H1 (cell line): ENCODE measurements around the gene HS6ST2. TPM values are rescaled to one million over a fixed set of nuclear protein-coding genes. Genes with fewer than 3 reads are reported as not detected.

Source experiments
- CTCF ChIA-PET: fragments of 300-600 bp; sonication (Branson Sonifier 250); formaldehyde crosslinking; loops from one replicate; lab custom pipeline; 2021; ENCODE audit not compliant: partially characterized antibody; lab: Charles Lee
- POLR2A ChIA-PET: fragments of 300-600 bp; sonication (Branson Sonifier 250); formaldehyde crosslinking; loops from one replicate; lab custom pipeline; 2021; ENCODE audit warnings: inconsistent platforms; ENCODE audit not compliant: partially characterized antibody; lab: Charles Lee
- DNase-seq, 2 experiments: peaks; one replicate each; pipeline versions ENCODE4 v3.0.0 to v3.0.0-alpha.2; 2010 to 2022; ENCODE audit warnings: low spot score in 2 of 2, low read depth in 1 of 2, mixed read lengths in 1 of 2
- FAIRE-seq: peaks from 2 replicates; lab custom pipeline; 2011; peaks lifted over from hg19 to GRCh38; lab: Jason Lieb, UNC
- H2AFZ ChIP-seq: 2 replicates; pipeline ENCODE4 v1.8.1; 2012; ENCODE audit warnings: low read length, inconsistent platforms
- H2AK5ac ChIP-seq: 2 replicates; pipeline ENCODE4 v1.6.1; 2013; ENCODE audit warnings: low read depth, low read length
- H2BK120ac ChIP-seq: replicated peaks from 2 replicates; pipeline ENCODE3; 2013; ENCODE audit warnings: low read depth, low read length, inconsistent platforms
- H2BK12ac ChIP-seq: 2 replicates; pipeline ENCODE4 v1.6.1; 2013; ENCODE audit warnings: low read depth, low read length
- H2BK15ac ChIP-seq: 2 replicates; pipeline ENCODE4 v1.6.1; 2013; ENCODE audit warnings: low read length
- H2BK20ac ChIP-seq: 2 replicates; pipeline ENCODE4 v1.6.1; 2013; ENCODE audit warnings: low read length
- H2BK5ac ChIP-seq: 2 replicates; pipeline ENCODE4 v1.6.1; 2013; ENCODE audit warnings: low read depth, low read length
- H3K14ac ChIP-seq: 2 replicates; pipeline ENCODE4 v1.6.1; 2013; ENCODE audit warnings: inconsistent platforms; ENCODE audit not compliant: insufficient read length
- H3K18ac ChIP-seq: 2 replicates; pipeline ENCODE4 v1.6.1; 2013; ENCODE audit warnings: low read length; ENCODE audit errors: extremely low read depth
- H3K23ac ChIP-seq: 2 replicates; pipeline ENCODE4 v1.6.1; 2013; ENCODE audit warnings: inconsistent platforms; ENCODE audit not compliant: insufficient read length
- H3K23me2 ChIP-seq: 2 replicates; pipeline ENCODE4 v1.6.1; 2013; ENCODE audit warnings: low read depth, low read length
- H3K27ac ChIP-seq: 2 replicates; pipeline ENCODE4 v1.6.1; 2011; ENCODE audit warnings: low read depth, low read length, inconsistent platforms
- H3K27me3 ChIP-seq, 4 experiments: replicated peaks in 1 of 4; 1 replicate in 1 of 4; 2 replicates in 3 of 4; pipeline versions ENCODE4 v1.6.1 to v1.8.1; 2011 to 2013; ENCODE audit warnings: low read length in 3 of 4, mild to moderate bottlenecking in 3 of 4, inconsistent platforms in 2 of 4, mixed read lengths in 2 of 4, moderate library complexity in 1 of 4; ENCODE audit not compliant: control insufficient read depth in 3 of 4, insufficient read depth in 3 of 4; ENCODE audit errors: extremely low read depth in 1 of 4
- H3K36me3 ChIP-seq, 4 experiments: 2 replicates each; pipeline versions ENCODE4 v1.6.1 to v1.8.1; 2011 to 2013; ENCODE audit warnings: mild to moderate bottlenecking in 4 of 4, low read length in 3 of 4, moderate library complexity in 2 of 4, control low read depth in 1 of 4, inconsistent platforms in 1 of 4; ENCODE audit not compliant: insufficient read depth in 4 of 4, control insufficient read depth in 2 of 4
- H3K4ac ChIP-seq: replicated peaks from 2 replicates; pipeline ENCODE3; 2013; ENCODE audit warnings: low read length, low read depth, mixed read lengths, inconsistent platforms; ENCODE audit not compliant: insufficient read length
- H3K4me1 ChIP-seq, 4 experiments: replicated peaks in 1 of 4; 1 replicate in 1 of 4; 2 replicates in 3 of 4; pipeline versions ENCODE4 v1.6.1 to v1.8.1; 2011 to 2013; ENCODE audit warnings: low read length in 3 of 4, inconsistent platforms in 2 of 4, mixed read lengths in 1 of 4; ENCODE audit not compliant: insufficient read depth in 4 of 4, control insufficient read depth in 3 of 4
- H3K4me2 ChIP-seq, 2 experiments: 2 replicates each; pipeline versions ENCODE4 v1.6.1 to v1.8.1; 2011 to 2013; ENCODE audit warnings: low read depth in 2 of 2, low read length in 2 of 2, control low read depth in 1 of 2, inconsistent platforms in 1 of 2, mild to moderate bottlenecking in 1 of 2; ENCODE audit not compliant: insufficient read depth in 1 of 2
- H3K4me3 ChIP-seq, 4 experiments: fragments of 200-600, 300-600 bp in 1 of 4; sonication (generic), shearing (Covaris generic), sonication (Bioruptor Twin) in 1 of 4; 2 replicates each; pipeline versions ENCODE4 v1.5.1 to v1.8.1; 2011 to 2016; ENCODE audit warnings: low read length in 4 of 4, low read depth in 3 of 4, control low read depth in 2 of 4, inconsistent platforms in 2 of 4, mild to moderate bottlenecking in 2 of 4, mixed read lengths in 1 of 4, moderate library complexity in 1 of 4; ENCODE audit not compliant: insufficient read depth in 2 of 4; ENCODE audit errors: extremely low read depth in 1 of 4
- H3K56ac ChIP-seq: replicated peaks from 2 replicates; pipeline ENCODE3; 2013; ENCODE audit warnings: low read depth, mild to moderate bottlenecking, mixed read lengths, low read length, inconsistent platforms; ENCODE audit not compliant: insufficient read length
- H3K79me1 ChIP-seq: 2 replicates; pipeline ENCODE4 v1.6.1; 2013; ENCODE audit warnings: low read depth, low read length, control low read depth
- H3K79me2 ChIP-seq, 2 experiments: 2 replicates each; pipeline versions ENCODE4 v1.6.1 to v1.8.1; 2012 to 2013; ENCODE audit warnings: low read length in 2 of 2, mild to moderate bottlenecking in 2 of 2, inconsistent platforms in 1 of 2; ENCODE audit not compliant: insufficient read depth in 2 of 2, control insufficient read depth in 1 of 2
- H3K9ac ChIP-seq, 4 experiments: replicated peaks in 1 of 4; 1 replicate in 1 of 4; 2 replicates in 3 of 4; pipeline versions ENCODE4 v1.6.1 to v1.8.1; 2011 to 2013; ENCODE audit warnings: low read depth in 3 of 4, low read length in 3 of 4, control low read depth in 2 of 4, mild to moderate bottlenecking in 2 of 4, moderate library complexity in 2 of 4, inconsistent platforms in 1 of 4; ENCODE audit errors: extremely low read depth in 1 of 4
- H3K9me3 ChIP-seq, 2 experiments: 2 replicates each; pipeline versions ENCODE4 v1.6.1 to v1.8.1; 2012 to 2013; ENCODE audit warnings: mild to moderate bottlenecking in 2 of 2, moderate library complexity in 2 of 2, control low read depth in 1 of 2, inconsistent platforms in 1 of 2, low read depth in 1 of 2, low read length in 1 of 2, mixed read lengths in 1 of 2; ENCODE audit not compliant: insufficient read depth in 2 of 2
- H4K20me1 ChIP-seq, 2 experiments: replicated peaks in 1 of 2; 2 replicates each; pipeline versions ENCODE3 to v1.8.1; 2011 to 2013; ENCODE audit warnings: inconsistent platforms in 2 of 2, low read length in 2 of 2, mild to moderate bottlenecking in 1 of 2; ENCODE audit not compliant: insufficient read depth in 2 of 2, control insufficient read depth in 1 of 2
- H4K5ac ChIP-seq: 2 replicates; pipeline ENCODE4 v1.6.1; 2013; ENCODE audit warnings: low read length, low read depth, mixed read lengths, inconsistent platforms; ENCODE audit not compliant: insufficient read length
- H4K8ac ChIP-seq: 2 replicates; pipeline ENCODE4 v1.8.0; 2013; ENCODE audit warnings: mild to moderate bottlenecking, moderate library complexity, low read length, inconsistent platforms; ENCODE audit not compliant: insufficient read depth; ENCODE audit errors: extremely low read depth
- H4K91ac ChIP-seq: replicated peaks from 2 replicates; pipeline ENCODE3; 2013; ENCODE audit warnings: low read length, mixed read lengths, inconsistent platforms; ENCODE audit not compliant: insufficient read length
- WGBS, 2 experiments: shearing (Covaris generic) in 1 of 2; methylation state at CpG; one replicate each; pipeline versions ENCODE4 v1.1.6 to v1.1.7; 2013 to 2015; ENCODE audit warnings: low lambda C conversion rate in 2 of 2, mixed read lengths in 2 of 2, inconsistent platforms in 1 of 2, low coverage in 1 of 2, missing lambda C conversion rate in 1 of 2; ENCODE audit not compliant: insufficient replicate concordance in 2 of 2, insufficient coverage in 1 of 2, insufficient read length in 1 of 2; ENCODE audit errors: extremely low coverage in 1 of 2, missing lambda C conversion rate in 1 of 2; 5-methylcytosine and 5-hydroxymethylcytosine counted together
- polyA plus RNA-seq, 7 experiments: library from polyadenylated mRNA; depleted of rRNA in 3 of 7; stranded (reverse) in 5 of 7; unstranded in 2 of 7; fragments of >200 nt in 5 of 7; fragments of 200-250 nt in 2 of 7; gene quantifications; 1 replicate in 5 of 7; 2 replicates in 1 of 7; 4 replicates in 1 of 7; pipeline versions ENCODE4 v1.2.1 to v1.2.3, GENCODE V29; 2011 to 2013; ENCODE audit warnings: missing spikeins in 2 of 7, mixed read lengths in 2 of 7
- total RNA-seq: library from RNA; stranded (reverse); fragmentation: NEBNext Ultra II Directional; extraction: Animal tissue kit (Norgen Biotek cat#: 25700); gene quantifications from 2 replicates; pipeline ENCODE4 v1.2.1, GENCODE V29; 2021

HS6ST2 gene
- total and polyA plus RNA-seq, 2 of the 8 experiments (the other 6 are each of a cell fraction or from before 2014, with no cell fraction given), result 3.9 TPM

GRCh38 chrX:133007458-133007857, 49.0 kb upstream of the HS6ST2 start:
- no peak overlapping the region for H3K4me2 ChIP-seq
- H3K36me3 ChIP-seq, result no peaks in the 10 kb centered on the region
- H2BK5ac ChIP-seq, result no peak overlapping the region
- H3K27me3 ChIP-seq, result no peaks in the 10 kb centered on the region
- H3K4me3 ChIP-seq, result no peak overlapping the region
- no peak overlapping the region for H2AK5ac ChIP-seq
- DNase-seq (no peak), FAIRE-seq (no peak)
- H3K9me3 ChIP-seq, result peaks cover 3 to 7% of the 10 kb centered on the region in 2 experiments; a peak in 2 of 4 replicates
- H3K23me2 ChIP-seq, result no peaks in the 10 kb centered on the region
- H4K8ac ChIP-seq, result no peak overlapping the region
- H3K14ac ChIP-seq, result no peak overlapping the region
- no peak overlapping the region for H2BK12ac ChIP-seq
- no peak overlapping the region for H3K4ac ChIP-seq
- H3K56ac ChIP-seq, result no peak overlapping the region
- no peak overlapping the region for H2BK120ac ChIP-seq
- 93% methylated on average over 3 of the region's 3 CpGs; no CpG with 5 or more reads in 1 of the 2 experiments for WGBS, 2 experiments
- no peak overlapping the region for H2BK15ac ChIP-seq
- H3K18ac ChIP-seq, result no peak overlapping the region
- H3K9ac ChIP-seq, result no peak overlapping the region
- H2BK20ac ChIP-seq, result no peak overlapping the region
- H3K79me1 ChIP-seq, result no peaks in the 10 kb centered on the region
- no peaks in the 10 kb centered on the region for H3K4me1 ChIP-seq
- H3K27ac ChIP-seq, result no peak overlapping the region
- H4K5ac ChIP-seq, result no peak overlapping the region
- no peaks in the 10 kb centered on the region for H3K79me2 ChIP-seq
- no peak overlapping the region for H4K91ac ChIP-seq
- CTCF ChIA-PET, result interaction anchor here (0.6 to 3.6 kb wide), 2 partner anchors 76 to 165 kb away, joined by 4 to 25 read pairs; no protein-coding TSS in a partner anchor
- H2AFZ ChIP-seq, result no peak overlapping the region
- POLR2A ChIA-PET, result no interaction called here
- H3K23ac ChIP-seq, result no peak overlapping the region
- H4K20me1 ChIP-seq, result no peaks in the 10 kb centered on the region
